Measurements from ENCODE around the gene FHL2.

DNA sequence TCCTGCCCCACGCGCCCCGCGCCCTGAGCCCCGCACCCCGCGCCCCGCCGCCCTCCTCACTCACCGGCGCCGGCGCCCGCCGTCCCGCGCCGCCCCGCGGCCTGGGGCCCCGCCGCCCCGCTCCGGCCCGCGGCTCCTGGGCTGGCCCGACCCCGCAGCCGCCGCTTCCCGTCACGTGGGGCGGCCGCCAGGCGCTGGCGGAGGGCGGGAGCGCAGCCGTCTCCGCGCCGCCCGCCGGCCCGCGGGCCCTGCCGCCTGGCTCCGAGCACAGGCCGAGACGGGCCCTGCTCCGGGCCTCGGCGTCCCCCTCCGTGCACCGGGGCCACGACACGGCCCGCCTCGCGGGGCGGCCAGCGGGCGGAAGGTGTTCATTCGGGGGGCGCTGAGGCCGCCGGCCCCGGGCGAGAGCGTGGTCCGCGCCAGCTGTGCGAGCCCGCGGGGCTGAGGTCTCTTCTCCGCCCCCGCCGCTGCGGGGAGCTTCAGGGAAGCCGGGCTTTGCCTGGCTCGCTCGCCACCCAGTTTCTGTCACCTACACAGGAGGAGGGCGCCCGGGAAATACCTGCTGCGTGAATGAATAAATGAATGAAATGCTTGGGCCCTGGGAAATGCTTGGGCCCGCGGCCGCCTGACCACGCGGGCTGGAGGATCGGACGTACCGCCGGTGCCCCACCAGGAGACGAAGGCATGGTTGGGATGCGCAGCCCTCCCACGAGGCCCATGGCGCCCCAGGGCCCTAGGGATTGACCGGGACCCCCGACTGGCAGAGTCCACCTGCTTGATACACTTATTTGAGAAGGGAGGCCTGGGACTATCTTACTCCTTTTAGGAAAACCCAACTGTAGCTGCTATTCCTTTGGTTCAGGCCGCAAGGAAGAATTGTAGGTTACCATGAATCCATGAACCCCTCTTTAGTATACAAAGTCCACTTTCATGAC, 69.0 kb downstream of the FHL2 start, which contains the start of gene TGFBRAP1:
- peak; percentile 30 to 33 for TF ChIP-seq POLR2A (IDR thresholded peaks at IDR 0.05)
- TF ChIP-seq, protein P1, sequence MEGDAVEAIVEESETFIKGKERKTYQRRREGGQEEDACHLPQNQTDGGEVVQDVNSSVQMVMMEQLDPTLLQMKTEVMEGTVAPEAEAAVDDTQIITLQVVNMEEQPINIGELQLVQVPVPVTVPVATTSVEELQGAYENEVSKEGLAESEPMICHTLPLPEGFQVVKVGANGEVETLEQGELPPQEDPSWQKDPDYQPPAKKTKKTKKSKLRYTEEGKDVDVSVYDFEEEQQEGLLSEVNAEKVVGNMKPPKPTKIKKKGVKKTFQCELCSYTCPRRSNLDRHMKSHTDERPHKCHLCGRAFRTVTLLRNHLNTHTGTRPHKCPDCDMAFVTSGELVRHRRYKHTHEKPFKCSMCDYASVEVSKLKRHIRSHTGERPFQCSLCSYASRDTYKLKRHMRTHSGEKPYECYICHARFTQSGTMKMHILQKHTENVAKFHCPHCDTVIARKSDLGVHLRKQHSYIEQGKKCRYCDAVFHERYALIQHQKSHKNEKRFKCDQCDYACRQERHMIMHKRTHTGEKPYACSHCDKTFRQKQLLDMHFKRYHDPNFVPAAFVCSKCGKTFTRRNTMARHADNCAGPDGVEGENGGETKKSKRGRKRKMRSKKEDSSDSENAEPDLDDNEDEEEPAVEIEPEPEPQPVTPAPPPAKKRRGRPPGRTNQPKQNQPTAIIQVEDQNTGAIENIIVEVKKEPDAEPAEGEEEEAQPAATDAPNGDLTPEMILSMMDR (IDR thresholded peaks at IDR 0.05 in 4 of 5, conservative IDR thresholded peaks at IDR 0.05 in 1 of 5): no peak

Data from gastrocnemius medialis (tissue), 4 donors.